Kasumi-1 (cell line): ENCODE results near the gene CCDC27.
A peak's percentile ranks its signal among the peaks of the same experiment; 100 is the strongest.

ENCODE experiments used
- DNase-seq, 2 experiments: peaks; one replicate each; lab custom pipeline; 2025; lab: John Stamatoyannopoulos, UW

The CCDC27 gene

DNA sequence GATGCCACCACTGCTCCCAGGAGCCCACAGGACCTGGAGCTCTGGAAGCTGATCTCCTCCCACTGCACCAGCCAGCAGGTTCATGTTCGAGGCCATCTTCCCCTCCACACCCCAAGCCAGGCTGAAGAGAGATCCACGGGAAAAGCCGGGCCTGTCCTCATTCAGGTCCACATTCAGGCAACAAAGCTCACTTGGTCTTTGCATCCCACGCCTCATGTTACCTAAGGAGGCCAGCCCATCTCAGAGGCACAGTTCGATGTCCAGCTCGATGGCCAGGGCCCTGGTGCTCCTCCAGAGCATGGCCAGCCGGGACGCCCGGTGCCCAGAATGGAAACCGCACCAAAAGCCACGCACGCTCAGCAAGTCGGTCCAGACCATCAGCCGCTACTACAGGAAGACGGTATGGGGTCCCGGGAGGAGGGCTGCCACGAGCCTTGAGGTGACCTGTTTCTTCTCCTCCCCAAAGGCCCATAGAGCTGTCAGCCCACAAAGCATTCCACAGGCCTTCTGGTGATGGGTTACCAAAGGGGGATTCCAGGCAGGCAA, at the start of gene CCDC27:
Gene CCDC27 (plus strand): TSS at position 51 of the 546 bp plus-strand sequence. CDS start 32 bp downstream, at position 83.
- DNase-seq: no peak

DNA sequence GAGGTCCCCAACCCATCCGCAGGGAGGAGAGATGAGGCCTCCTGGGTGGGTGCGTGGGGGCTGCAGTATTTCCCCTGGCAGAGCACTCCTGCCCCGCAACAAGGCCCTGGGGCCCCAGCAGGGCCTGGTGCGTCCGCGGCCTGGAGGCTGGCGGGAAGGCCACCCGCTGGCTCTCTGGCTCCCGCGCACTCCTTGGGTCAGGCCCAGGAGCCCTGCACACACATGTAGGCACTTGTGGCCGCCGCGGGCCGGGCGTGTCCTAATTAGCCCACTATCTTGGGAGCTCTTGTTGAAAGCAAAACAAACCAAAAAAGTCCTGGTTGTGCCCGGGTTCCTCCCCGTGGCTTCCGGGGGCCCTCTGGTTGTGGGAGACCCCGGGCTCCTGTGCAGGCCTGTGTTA, 49.7 kb upstream of the CCDC27 start:
- DNase-seq: no peak

DNA sequence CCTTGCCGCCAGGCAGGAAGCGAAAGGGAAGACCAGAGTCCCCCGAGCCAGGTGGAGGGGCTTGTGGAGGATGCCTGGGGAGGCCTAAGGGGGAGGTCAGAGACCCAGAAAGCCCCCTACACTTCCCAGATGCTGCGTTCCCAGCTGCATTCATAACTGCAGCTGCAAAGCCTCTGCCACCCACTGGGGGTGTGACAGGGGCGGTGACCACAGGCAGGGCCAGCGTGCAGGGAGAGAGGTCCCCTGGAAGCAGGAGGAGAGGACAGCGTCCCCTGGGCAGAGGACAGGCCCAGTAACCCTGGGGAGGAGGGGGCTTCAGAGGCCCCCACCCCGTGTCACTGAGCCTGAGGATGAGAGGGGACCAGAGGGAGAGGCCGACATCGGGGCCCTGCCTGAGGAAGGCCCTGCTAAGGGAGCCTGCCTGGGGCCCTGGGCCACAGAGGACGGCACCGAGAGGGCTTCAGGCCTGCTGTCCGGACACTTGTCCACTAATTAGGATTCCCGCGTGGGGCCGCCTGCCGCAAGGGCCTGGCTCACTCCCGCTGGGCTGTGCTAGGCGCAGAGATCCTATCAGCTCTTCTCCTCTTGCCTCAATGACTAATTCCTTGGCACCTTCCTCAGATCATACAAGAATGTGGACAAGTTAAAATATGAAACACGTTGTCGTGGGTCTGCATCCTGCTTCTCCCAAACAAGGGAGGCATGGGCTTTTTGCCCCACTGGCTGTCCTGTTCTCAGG, 49.1 kb upstream of the CCDC27 start:
- DNase-seq: no peak

DNA sequence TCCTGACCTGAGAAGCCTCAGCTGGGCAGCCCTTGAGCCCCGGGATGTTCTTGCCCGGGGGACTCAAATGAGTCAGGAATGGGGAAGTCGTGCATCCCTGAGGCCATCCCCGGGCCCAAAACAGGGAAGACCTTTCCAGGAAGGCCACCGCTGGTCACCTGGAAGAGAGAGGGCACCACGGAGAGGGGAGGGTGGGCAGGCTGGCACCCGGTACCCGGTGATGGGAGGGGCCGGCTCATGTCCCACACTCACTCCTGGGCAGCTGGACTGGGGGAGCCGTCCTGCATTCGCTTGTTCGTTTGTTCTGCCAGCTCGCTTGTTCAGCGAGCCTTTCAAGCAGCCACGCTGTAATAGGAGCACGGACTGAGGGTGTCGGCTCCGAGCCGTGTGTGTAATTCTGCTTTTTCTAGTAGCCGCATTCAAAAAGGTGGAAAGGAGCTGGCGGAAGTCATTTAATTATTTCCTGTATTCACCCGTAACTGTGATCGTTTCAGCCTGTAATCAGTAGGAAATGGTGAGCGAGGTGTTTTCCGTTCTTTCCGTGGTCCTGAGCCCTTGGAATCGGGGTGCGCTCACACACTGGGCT, 48.4 kb upstream of the CCDC27 start:
- no peak for DNase-seq

- no peak for DNase-seq
Observed at GRCh38 chr1:3705341-3705950, 46.8 kb upstream of the CCDC27 start.

DNA sequence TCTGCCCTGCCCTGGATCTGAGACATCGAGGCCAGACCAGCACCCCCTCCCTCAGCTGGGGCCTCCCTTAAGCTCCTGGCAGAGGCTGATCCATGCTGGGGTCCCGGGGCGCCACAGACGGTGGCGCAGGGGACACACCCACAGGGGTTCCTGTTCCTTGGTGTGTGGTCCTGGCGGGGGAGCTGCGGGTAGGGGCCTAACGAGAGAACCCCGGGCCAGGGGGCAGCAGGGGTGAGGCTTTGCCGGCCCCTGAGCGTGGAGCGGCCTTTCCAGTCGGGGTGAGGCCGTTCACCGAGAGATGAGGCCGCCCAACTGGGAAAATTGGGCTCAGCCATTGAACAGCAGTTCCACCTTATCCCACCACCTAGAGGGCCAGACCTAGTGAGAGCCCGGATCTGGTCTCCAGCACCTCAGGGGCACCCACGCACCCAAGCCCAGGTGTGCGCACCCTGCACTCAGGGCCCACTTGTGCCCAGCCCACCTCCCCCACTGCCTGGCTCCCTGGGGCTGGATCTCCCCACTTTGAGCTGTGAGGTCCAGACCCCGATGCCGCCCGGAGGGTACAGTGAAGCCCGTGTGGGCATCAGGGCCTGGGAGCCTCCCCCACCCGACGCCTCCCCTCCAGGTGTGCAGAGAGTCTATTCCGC, 45.5 kb upstream of the CCDC27 start:
- DNase-seq: no peak

- no peak for DNase-seq
Observed at GRCh38 chr1:3707298-3707938, 44.8 kb upstream of the CCDC27 start.

- no peak for DNase-seq
Observed at GRCh38 chr1:3707939-3708328, 44.3 kb upstream of the CCDC27 start.

GRCh38 chr1:3708791-3709190, 43.5 kb upstream of the CCDC27 start:
- DNase-seq: no peak

DNA sequence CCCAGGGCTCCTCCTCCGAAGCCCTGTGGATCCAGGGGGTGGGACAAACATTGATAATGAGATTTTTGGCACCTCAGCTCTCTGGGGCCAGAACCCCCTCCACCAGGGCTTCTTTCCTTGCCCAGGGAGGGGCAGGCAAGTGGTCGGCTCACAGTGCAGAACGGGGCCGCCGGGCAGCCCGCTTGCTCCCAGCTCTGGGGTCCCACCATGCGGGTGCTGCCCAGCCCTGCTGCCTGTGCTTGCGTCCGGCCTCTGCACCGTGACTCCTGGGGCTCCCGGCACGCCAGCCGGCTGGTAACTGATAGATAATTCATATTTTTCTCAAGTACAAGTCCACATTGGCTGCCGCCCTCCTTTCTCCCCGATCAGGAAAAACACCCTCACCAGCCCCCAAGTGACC, 42.0 kb upstream of the CCDC27 start:
- no peak for DNase-seq

GRCh38 chr1:3711381-3711779, 40.9 kb upstream of the CCDC27 start:
- DNase-seq: no peak

DNA sequence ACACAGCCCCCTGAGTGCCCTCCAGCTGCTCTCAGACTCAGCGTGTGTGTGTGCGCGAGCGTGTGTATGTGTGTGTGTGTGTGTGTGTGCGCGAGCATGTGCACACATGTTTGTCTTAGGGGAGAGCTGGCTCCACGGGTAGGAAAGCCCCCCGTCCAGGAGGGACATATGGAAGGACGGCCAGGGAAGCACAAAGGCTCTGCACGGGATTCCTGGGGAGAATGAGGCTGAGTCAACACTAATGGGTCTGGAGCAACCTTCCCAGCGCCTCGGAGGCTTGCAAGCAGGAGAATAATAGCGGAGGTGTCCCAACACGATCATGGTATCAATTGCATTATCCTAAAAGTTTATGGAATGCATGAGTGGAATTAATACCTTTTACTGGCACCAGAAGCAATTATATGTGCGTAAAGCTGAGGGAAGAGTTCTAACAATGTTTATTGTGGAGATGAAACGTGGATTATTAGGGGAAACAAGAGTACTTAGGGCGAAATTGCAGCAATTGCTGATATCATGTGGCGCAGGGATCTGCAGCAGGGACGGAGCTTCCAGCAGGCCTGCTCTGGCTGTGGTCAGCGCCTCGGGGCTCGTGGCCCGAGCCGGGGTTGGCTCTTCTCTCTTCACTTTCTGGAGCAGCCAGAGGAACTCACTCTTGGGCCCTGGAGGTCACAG, 40.3 kb upstream of the CCDC27 start:
- DNase-seq: no peak

DNA sequence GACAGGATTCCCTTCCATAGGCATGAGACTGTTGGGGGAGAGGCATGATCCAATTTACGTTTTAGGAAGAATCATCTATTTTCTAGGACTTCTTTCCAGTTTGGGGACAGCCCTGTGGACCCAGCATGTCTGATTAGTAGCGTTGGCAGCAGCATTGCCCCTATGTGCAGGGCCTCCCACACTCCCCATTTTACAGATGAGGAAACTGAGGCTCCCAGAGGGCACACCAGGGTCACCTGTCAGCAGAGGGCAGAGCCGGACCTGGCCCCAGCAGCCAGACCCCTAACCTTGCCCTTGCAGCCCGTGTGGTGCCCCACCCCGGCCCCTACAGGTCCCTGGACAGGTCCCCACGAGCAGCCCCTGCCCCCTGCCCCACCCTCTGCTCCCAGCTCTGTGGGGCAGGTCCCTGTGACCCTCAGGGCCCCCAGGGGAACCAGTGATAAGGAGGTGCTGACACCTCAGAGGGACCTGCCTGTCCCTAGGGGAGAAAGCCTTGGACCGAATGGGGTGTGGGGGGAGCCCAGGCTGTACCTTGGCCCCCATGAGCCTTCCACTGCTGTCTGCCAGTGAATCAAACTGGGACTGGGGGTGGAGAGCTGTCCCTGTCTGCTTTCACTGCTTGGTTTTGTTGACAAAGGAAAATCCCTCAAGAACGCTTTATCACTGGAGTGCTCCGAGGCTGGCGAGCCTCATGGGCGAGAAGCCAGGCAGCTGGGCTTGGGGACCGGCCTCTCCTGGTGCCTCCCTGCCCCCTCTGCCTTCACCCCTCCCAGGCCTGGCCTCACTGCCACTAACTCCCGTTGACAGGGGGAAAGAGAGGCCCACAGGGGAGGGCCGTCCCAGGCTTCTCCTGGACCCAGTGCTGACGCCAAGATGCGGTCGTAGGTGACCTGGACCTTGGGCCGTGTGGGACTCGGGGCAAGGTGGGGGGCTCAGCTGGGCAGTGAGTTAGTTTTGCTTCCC, 39.4 kb upstream of the CCDC27 start:
- no peak for DNase-seq

- no peak for DNase-seq
Observed at GRCh38 chr1:3713840-3714239, 38.4 kb upstream of the CCDC27 start.

DNA sequence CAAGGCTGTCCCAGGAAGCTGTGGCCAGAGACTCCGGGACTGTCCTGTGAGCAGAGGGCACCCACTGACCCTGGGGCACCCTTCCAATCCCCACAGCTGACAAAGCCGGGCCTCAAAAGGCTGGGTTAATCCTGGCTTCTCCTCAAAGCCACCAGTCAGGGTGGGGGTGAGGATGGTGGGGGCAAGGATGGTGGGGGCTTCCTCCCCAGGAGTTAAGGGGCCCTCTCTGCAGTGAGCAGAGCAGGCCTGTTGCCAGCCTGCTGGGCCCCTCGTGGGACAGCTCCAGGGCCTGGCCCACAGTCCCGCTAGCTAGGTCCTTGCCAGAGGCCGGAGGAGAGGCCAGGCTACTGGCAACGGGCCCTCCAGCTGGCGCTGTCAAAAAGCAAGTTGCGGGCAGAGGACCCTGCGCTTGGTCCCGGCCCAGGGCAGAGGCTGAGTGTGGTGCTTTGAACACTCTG, 37.9 kb upstream of the CCDC27 start:
- no peak for DNase-seq

DNA sequence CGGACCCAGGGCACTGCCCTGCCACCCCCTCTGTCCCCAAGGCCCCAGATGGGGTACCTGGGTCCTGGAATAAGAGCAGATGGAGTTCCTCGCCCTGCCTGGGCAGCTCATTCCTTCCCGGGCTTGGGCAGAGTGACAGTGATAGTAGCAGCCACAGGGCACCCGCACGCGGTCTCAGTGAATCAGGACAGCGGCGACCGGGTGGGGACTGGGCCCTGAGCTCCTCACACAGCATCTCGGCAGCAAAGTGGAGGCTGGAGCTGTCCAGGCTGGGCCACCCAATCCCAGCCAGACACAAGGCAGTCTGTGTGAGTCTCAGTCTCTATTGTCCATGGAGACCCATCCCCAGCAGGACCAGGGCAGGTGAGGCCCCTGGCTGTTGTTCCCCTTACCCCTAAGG, 37.4 kb upstream of the CCDC27 start:
- no peak for DNase-seq

DNA sequence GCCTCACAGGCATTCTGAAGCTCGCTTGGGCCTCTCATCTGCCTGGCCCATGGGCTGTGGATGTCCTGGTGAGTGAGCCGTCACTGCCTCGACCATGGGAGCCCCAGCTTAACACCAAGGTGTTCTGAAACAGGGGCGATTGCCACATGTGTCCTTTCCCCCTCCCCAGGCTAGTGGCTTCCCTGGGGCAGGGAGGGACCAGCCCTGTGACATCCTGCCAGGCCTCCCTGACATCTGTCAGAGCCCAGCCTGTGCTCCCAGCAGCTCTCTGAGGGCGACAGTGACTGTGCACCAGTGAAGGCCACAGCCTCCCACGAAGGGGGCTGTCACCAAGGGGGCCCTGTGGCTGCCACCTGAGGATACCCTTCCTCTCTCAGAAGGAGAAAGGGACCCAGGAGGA, 35.9 kb upstream of the CCDC27 start:
- DNase-seq: no peak

- DNase-seq: peak in 1 of 2 experiments; percentile 6
Observed at GRCh38 chr1:3717041-3717714, 35.1 kb upstream of the CCDC27 start.

DNA sequence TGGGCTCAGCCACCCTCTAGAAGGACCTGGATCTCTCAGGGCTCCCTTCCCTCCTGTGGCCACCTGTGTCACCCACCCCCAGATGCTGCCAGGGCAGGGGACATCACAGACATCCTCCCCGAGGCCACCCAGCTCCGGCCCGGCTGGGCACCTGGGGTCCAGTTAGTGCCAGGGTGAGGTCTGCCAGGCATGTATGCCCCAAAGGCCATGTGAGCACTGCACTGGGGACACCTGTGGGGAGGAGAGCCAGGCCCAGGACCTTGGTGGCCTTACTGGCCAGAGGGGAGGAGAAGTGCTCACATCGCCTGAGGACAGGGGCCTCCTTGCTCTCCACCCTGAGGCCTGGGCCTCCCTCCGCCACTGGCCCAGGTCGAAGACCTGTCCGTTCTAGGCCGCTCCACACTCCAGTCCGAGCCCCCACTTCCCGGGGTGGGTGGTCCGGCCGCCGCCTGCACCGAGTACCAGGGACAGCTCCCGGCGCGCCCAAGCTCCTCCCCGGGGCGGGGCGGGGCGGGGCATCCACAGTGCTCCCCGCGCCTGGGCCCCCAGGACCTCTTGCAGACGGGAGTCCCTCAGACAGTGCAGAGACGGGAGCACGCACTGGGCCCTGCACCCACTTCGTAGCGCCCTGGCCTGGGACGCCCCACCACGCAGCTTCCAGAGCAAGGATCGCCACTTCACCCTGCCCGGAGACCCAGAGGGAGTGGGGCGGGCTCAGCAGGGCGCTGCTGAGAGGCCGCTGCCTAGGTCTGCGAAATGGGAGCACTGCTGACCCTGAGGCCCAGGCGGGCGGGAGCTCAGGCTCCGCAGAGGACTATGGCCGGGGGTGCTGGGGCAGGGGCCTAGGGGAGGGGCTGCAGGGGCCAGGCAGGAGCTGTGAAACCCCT, 34.3 kb upstream of the CCDC27 start:
- no peak for DNase-seq
